GM18507 (cell line): Measurements from ENCODE around the gene GASK1A.

Source experiments
- DNase-seq: peaks from one replicate; pipeline ENCODE4 v3.0.0; 2011; ENCODE audit warnings: low read depth; ENCODE audit not compliant: insufficient read length; ENCODE audit errors: extremely low spot score
- FAIRE-seq: peaks from 2 replicates; lab custom pipeline; 2011; peaks lifted over from hg19 to GRCh38; lab: Jason Lieb, UNC

The GASK1A gene

GRCh38 chr3:43010638-43011037, 31.5 kb downstream of the GASK1A start:
- no peak for DNase-seq
- FAIRE-seq: no peak

GRCh38 chr3:43011638-43012037, 32.5 kb downstream of the GASK1A start:
- DNase-seq (no peak), FAIRE-seq (no peak)

GRCh38 chr3:43012174-43012573, 33.1 kb downstream of the GASK1A start:
- no peak for DNase-seq

GRCh38 chr3:43013256-43013655, 34.1 kb downstream of the GASK1A start:
- FAIRE-seq (no peak), DNase-seq (no peak)

More at GRCh38 chr3:43012174-43012573, 33.1 kb downstream of the GASK1A start:
- FAIRE-seq: no peak

GRCh38 chr3:43013743-43014155, 34.6 kb downstream of the GASK1A start:
- no peak for DNase-seq
- FAIRE-seq: no peak

- FAIRE-seq: no peak
Measured at GRCh38 chr3:43014241-43014640, 35.1 kb downstream of the GASK1A start.

GRCh38 chr3:43014956-43015355, 35.8 kb downstream of the GASK1A start:
- no peak for DNase-seq
- no peak for FAIRE-seq

More at GRCh38 chr3:43014241-43014640, 35.1 kb downstream of the GASK1A start:
- no peak for DNase-seq

- FAIRE-seq: no peak
Measured at GRCh38 chr3:43015572-43015971, 36.5 kb downstream of the GASK1A start.

GRCh38 chr3:43015991-43016865, 37.1 kb downstream of the GASK1A start:
- DNase-seq: no peak
- no peak for FAIRE-seq

More at GRCh38 chr3:43015572-43015971, 36.5 kb downstream of the GASK1A start:
- DNase-seq: no peak

- FAIRE-seq: no peak
Measured at GRCh38 chr3:43017004-43017403, 37.9 kb downstream of the GASK1A start.

GRCh38 chr3:43017593-43018195, 38.6 kb downstream of the GASK1A start:
- FAIRE-seq: no peak
- DNase-seq: no peak

More at GRCh38 chr3:43017004-43017403, 37.9 kb downstream of the GASK1A start:
- DNase-seq: no peak

- no peak for FAIRE-seq
- no peak for DNase-seq
Measured at GRCh38 chr3:43018246-43018645, 39.1 kb downstream of the GASK1A start.

GRCh38 chr3:43019006-43019809, 40.1 kb downstream of the GASK1A start:
- DNase-seq: no peak
- no peak for FAIRE-seq

GRCh38 chr3:43019826-43020225, 40.7 kb downstream of the GASK1A start:
- DNase-seq (no peak), FAIRE-seq (no peak)

- DNase-seq (no peak), FAIRE-seq (no peak)
Measured at GRCh38 chr3:43021186-43021585, 42.1 kb downstream of the GASK1A start.

- FAIRE-seq: no peak
- DNase-seq: no peak
Measured at GRCh38 chr3:43022121-43022520, 43.0 kb downstream of the GASK1A start.

GRCh38 chr3:43023066-43023465, 44.0 kb downstream of the GASK1A start:
- DNase-seq: no peak
- no peak for FAIRE-seq

- no peak for DNase-seq
- FAIRE-seq: no peak
Measured at GRCh38 chr3:43023746-43024145, 44.6 kb downstream of the GASK1A start.

- no peak for DNase-seq
- no peak for FAIRE-seq
Measured at GRCh38 chr3:43024181-43024885, 45.2 kb downstream of the GASK1A start.
